HuH-7.5 (cell line): ENCODE data around the gene PRDM15.

Source experiments
- DNase-seq: peaks from one replicate; pipeline ENCODE4 v3.0.0; 2011; ENCODE audit warnings: low spot score

PRDM15 gene

GRCh38 chr21:41839387-41840000, 39.6 kb downstream of the PRDM15 start:
- DNase-seq = no peak

GRCh38 chr21:41837756-41838297, 41.3 kb downstream of the PRDM15 start:
- DNase-seq = no peak

GRCh38 chr21:41836166-41837015, 42.8 kb downstream of the PRDM15 start:
- DNase-seq = no peak

GRCh38 chr21:41835711-41836154, 43.4 kb downstream of the PRDM15 start:
- no peak for DNase-seq

- no peak for DNase-seq
These were observed 44.0 kb downstream of the PRDM15 start for GRCh38 chr21:41834926-41835663.

GRCh38 chr21:41834252-41834925, 44.8 kb downstream of the PRDM15 start:
- DNase-seq = no peak

GRCh38 chr21:41833497-41834115, 45.5 kb downstream of the PRDM15 start:
- DNase-seq = no peak

- DNase-seq = no peak
These were observed 46.3 kb downstream of the PRDM15 start for GRCh38 chr21:41832596-41833496.

GRCh38 chr21:41831866-41832595, 47.1 kb downstream of the PRDM15 start:
- no peak for DNase-seq

- no peak for DNase-seq
These were observed 47.7 kb downstream of the PRDM15 start for GRCh38 chr21:41831453-41831831.

GRCh38 chr21:41830764-41831452, 48.2 kb downstream of the PRDM15 start:
- no peak for DNase-seq

- no peak for DNase-seq
These were observed 48.9 kb downstream of the PRDM15 start for GRCh38 chr21:41830145-41830707.

- DNase-seq = no peak
These were observed 50.2 kb downstream of the PRDM15 start for GRCh38 chr21:41828884-41829360.

- DNase-seq = peak; percentile 32
These were observed 50.9 kb downstream of the PRDM15 start for GRCh38 chr21:41827951-41828883.

- DNase-seq = no peak
These were observed 53.3 kb downstream of the PRDM15 start for GRCh38 chr21:41825881-41826280.

GRCh38 chr21:41825216-41825615, 53.9 kb downstream of the PRDM15 start:
- no peak for DNase-seq

- no peak for DNase-seq
These were observed 54.5 kb downstream of the PRDM15 start for GRCh38 chr21:41824466-41825207.
